NB4 (cell line): ENCODE data around the gene COL2A1.
A peak's percentile ranks its signal among the peaks of the same experiment; 100 is the strongest.

Source experiments
- DNase-seq: peaks from one replicate; pipeline ENCODE4 v3.0.0; 2010; ENCODE audit warnings: low read depth
- H3K4me3 ChIP-seq: one replicate; pipeline ENCODE4 v1.5.1; 2011; ENCODE audit warnings: mild to moderate bottlenecking, low read depth, low read length, moderate library complexity
- CTCF ChIP-seq: IDR thresholded peaks from one replicate; pipeline ENCODE4 v1.5.1; 2012; ENCODE audit warnings: low read depth, low read length
- MAX ChIP-seq: IDR thresholded peaks from 2 replicates; pipeline ENCODE4 v1.6.1; 2011; ENCODE audit warnings: low read depth, low read length
- MYC ChIP-seq: IDR thresholded peaks from 2 replicates; pipeline ENCODE4 v1.6.1; 2011; ENCODE audit warnings: low read depth, low read length
- POLR2A ChIP-seq: IDR thresholded peaks from 2 replicates; pipeline ENCODE4 v1.6.1; 2011; ENCODE audit warnings: mild to moderate bottlenecking; ENCODE audit not compliant: insufficient read length; ENCODE audit errors: extremely low read depth

The COL2A1 gene

GRCh38 chr12:48004053-48004941, at the start of gene COL2A1:
TSS of gene COL2A1 (minus strand) at chr12:48004476. CDS start at chr12:48004321, 155 bp downstream.
- TF ChIP-seq POLR2A: no peak
- TF ChIP-seq MYC: no peak
- TF ChIP-seq CTCF: no peak
- TF ChIP-seq MAX: no peak
- no peak within 1 kb of the TSS for H3K4me3 ChIP-seq
- peak; percentile 59 for DNase-seq

- TF ChIP-seq MAX (no peak), MYC (no peak), POLR2A (no peak), CTCF (no peak)
- no peak for DNase-seq
- no peak overlapping the region for H3K4me3 ChIP-seq
These were observed 49.6 kb upstream of the COL2A1 start for GRCh38 chr12:48053883-48054282.

GRCh38 chr12:48053122-48053521, 48.8 kb upstream of the COL2A1 start:
- TF ChIP-seq POLR2A (no peak), MAX (no peak), CTCF (no peak), MYC (no peak)
- H3K4me3 ChIP-seq: no peak overlapping the region
- DNase-seq: no peak

GRCh38 chr12:48051681-48052080, 47.4 kb upstream of the COL2A1 start:
- H3K4me3 ChIP-seq: no peak overlapping the region
- no peak for DNase-seq
- TF ChIP-seq CTCF (no peak), POLR2A (no peak), MYC (no peak)

- no peak for DNase-seq
- H3K4me3 ChIP-seq: no peak overlapping the region
- TF ChIP-seq CTCF (no peak), MAX (no peak), POLR2A (no peak), MYC (no peak)
These were observed 45.9 kb upstream of the COL2A1 start for GRCh38 chr12:48050174-48050573.
